Retinal pigment epithelial cell (primary cell): ENCODE results near the gene CPTP.
A peak's percentile ranks its signal among the peaks of the same experiment; 100 is the strongest.

Experiments used
- DNase-seq: peaks from one replicate; pipeline ENCODE4 v3.0.0-alpha.2; 2010; ENCODE audit warnings: low read depth
- H3K4me3 ChIP-seq: 2 replicates; pipeline ENCODE4 v1.5.1; 2011; ENCODE audit warnings: mild to moderate bottlenecking, low read length, control low read depth, moderate library complexity
- CTCF ChIP-seq: conservative IDR thresholded peaks from 2 replicates; pipeline ENCODE4 v1.5.1; 2011; ENCODE audit warnings: low read depth, low read length, control low read depth, inconsistent platforms

CPTP gene

GRCh38 chr1:1318131-1318652 is 6.4 kb upstream of the CPTP start:
- peak; percentile 78 for DNase-seq
- no peak overlapping the region for H3K4me3 ChIP-seq
- TF ChIP-seq CTCF: no peak

- TF ChIP-seq CTCF: no peak
- DNase-seq: no peak
- H3K4me3 ChIP-seq: no peak overlapping the region
Observed at GRCh38 chr1:1318777-1319645, 5.6 kb upstream of the CPTP start.

GRCh38 chr1:1319646-1319941 is 5.0 kb upstream of the CPTP start:
- TF ChIP-seq CTCF: no peak

DNA sequence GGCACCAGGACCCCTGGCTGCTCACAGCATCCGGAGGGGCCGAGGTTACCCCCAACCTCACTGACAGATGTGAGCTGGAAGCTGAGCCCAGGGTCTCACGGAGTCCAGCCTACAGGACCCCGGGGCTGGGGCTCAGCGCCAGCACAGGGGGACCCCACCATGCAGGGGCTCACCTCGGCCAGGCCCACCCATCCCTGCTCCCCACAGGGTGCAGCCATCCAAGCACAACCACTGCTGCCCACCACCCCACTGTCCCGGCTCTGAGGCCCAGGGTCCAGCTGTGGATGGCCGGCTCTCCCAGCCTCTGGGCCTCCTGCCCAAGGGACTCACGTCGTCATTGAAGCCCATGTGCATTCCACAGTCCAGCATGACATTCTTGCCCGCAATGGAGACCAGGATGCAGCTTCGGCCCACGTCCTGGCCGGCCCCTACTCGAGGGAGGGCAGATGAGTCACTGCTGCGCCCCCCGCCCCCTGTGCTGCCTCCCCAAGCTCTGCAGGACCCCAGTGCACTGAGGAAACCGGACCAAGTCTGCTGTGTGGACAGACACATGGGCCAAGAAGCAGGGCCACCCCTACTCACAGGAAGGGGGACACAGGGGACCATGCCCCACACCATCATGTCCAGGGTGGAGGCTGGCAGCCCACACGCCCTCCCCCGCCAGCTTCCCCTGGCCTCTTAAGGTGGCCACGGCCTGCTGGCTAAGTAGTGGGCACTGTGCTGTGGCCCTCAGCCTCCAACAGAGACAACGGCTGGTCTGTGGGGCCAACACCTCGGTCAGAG is 3.7 kb upstream of the CPTP start:
- no peak overlapping the region for H3K4me3 ChIP-seq
- TF ChIP-seq CTCF: no peak
- DNase-seq: no peak

More at GRCh38 chr1:1319646-1319941, 5.0 kb upstream of the CPTP start:
- no peak overlapping the region for H3K4me3 ChIP-seq
- DNase-seq: no peak

DNA sequence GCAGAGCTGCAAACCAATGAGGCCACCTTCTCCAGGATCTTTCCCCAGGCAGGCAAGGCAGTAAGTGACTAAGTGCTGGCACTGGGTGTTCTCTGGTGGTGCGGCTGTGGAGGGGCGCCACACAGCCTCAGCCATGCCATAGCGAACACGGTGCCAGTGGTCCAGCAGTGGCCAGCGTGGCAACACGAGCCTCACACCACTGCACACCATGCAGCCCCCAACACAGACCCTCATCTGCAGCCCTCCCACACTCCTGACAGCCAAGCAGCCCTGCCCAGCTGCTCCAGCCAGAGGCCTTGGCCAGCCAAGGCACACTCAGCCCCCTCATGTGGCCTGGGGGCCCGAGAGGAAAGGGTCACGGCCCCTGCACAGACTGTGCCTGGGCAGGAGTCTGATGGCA is 3.1 kb upstream of the CPTP start:
- no peak for DNase-seq
- no peak overlapping the region for H3K4me3 ChIP-seq
- no peak for TF ChIP-seq CTCF

GRCh38 chr1:1322418-1322817 is 2.2 kb upstream of the CPTP start:
- DNase-seq: no peak
- H3K4me3 ChIP-seq: no peak overlapping the region
- TF ChIP-seq CTCF: no peak

GRCh38 chr1:1322952-1323351 is 1.6 kb upstream of the CPTP start:
- no peak for DNase-seq
- H3K4me3 ChIP-seq: no peak overlapping the region
- no peak for TF ChIP-seq CTCF
